ENCODE measurements around the gene EEF1E1. TPM values are rescaled to one million over a fixed set of nuclear protein-coding genes. Genes with fewer than 3 reads are reported as not detected.
A peak's percentile ranks its signal among the peaks of the same experiment; 100 is the strongest.

The EEF1E1 gene
- total and polyA plus RNA-seq, 9 of the 15 experiments (the other 6 are each of a cell fraction or from before 2014, with no cell fraction given) = 135 to 1,355 (median 327) TPM

- Histone ChIP-seq H3K4me2 (ENCODE audit: insufficient read depth, low read length) (no peak overlapping the region), H3K4me3 (no peak overlapping the region), H3K27ac (ENCODE audit: extremely low read depth, low read depth, low read length) (no peak overlapping the region), H3K27me3 (ENCODE audit: control insufficient read depth in 2 of 2, insufficient read depth in 2 of 2, low read length in 2 of 2) (no peaks in the 10 kb centered on the region), H3K4me1 (replicated peaks in 1 of 2; ENCODE audit: control insufficient read depth in 2 of 2, insufficient read depth in 2 of 2, low read length in 2 of 2) (peaks cover 0 to 21% of the 10 kb centered on the region in 2 experiments; a peak in 4 of 5 replicates), H3K9ac (ENCODE audit: insufficient read depth in 1 of 2, low read depth in 2 of 2, low read length in 2 of 2) (no peak overlapping the region), H3K36me3 (ENCODE audit: control insufficient read depth, insufficient read depth, low read length) (peaks cover 92% of the 10 kb centered on the region), H3K79me2 (ENCODE audit: control insufficient read depth, insufficient read depth, low read length) (peaks cover 79% of the 10 kb centered on the region), H4K20me1 (replicated peaks; ENCODE audit: control insufficient read depth, insufficient read depth, low read length) (no peaks in the 10 kb centered on the region; the same call in 1 of the 2 replicates), H2AFZ (ENCODE audit: low read depth, low read length) (no peak overlapping the region), H3K9me3 (replicated peaks; ENCODE audit: control insufficient read depth, insufficient read depth, low read depth, low read length) (no peaks in the 10 kb centered on the region), H3K9me1 (ENCODE audit: control insufficient read depth, insufficient read depth, low read length) (no peaks in the 10 kb centered on the region)
- ChIA-PET CTCF (ENCODE audit: low intra/inter-chr PET ratio) (no interaction called here), POLR2A (interaction anchor here (1.2 to 2.8 kb wide), 3 partner anchors 8 to 23 kb away, joined by 3 to 11 read pairs (median 10); partner anchors contain the start of genes BLOC1S5 and EEF1E1)
- DNase-seq (ENCODE audit: extremely low read depth in 1 of 4, low spot score in 3 of 4) (no peak), FAIRE-seq (no peak), ATAC-seq (no peak; the same call in 1 of the 3 replicates)
- TF ChIP-seq TEAD1 (CRISPR knock-in tag; IDR thresholded peaks at IDR 0.05) = no peak
- TF ChIP-seq GABPA (tag; conservative IDR thresholded peaks at IDR 0.05; ENCODE audit: low read depth) = no peak
- no peak for TF ChIP-seq NR3C1 (CRISPR knock-in tag; IDR thresholded peaks at IDR 0.05)
- TF ChIP-seq RCOR1 (IDR thresholded peaks at IDR 0.05; ENCODE audit: borderline replicate concordance in 1 of 2, low read depth in 2 of 2, low read length in 2 of 2) = no peak
- no peak for TF ChIP-seq PCBP1 (IDR thresholded peaks at IDR 0.05; ENCODE audit: low read depth, low read length, poor library complexity, severe bottlenecking)
- TF ChIP-seq TRIM25 (IDR thresholded peaks at IDR 0.05; ENCODE audit: borderline replicate concordance) = no peak
- TF ChIP-seq PPARD (CRISPR knock-in tag; IDR thresholded peaks at IDR 0.05) = no peak
- no peak for TF ChIP-seq ZNF740 (CRISPR knock-in tag; IDR thresholded peaks at IDR 0.05)
- no peak for TF ChIP-seq ZNF740 (tag; IDR thresholded peaks at IDR 0.05)
- no peak for TF ChIP-seq FOXK2 (conservative IDR thresholded peaks at IDR 0.05 in 1 of 2, IDR thresholded peaks at IDR 0.05 in 1 of 2; ENCODE audit: low read depth in 2 of 2)
- no peak for TF ChIP-seq MEIS2 (IDR thresholded peaks at IDR 0.05; ENCODE audit: partially characterized antibody)
- no peak for TF ChIP-seq ELK1 (CRISPR knock-in tag; IDR thresholded peaks at IDR 0.05)
- TF ChIP-seq SMAD2 (IDR thresholded peaks at IDR 0.05; ENCODE audit: low read depth, low read length) = no peak
- TF ChIP-seq SUPT5H (IDR thresholded peaks at IDR 0.05) = peak; percentile 33; the same call in 1 of the 2 replicates
- TF ChIP-seq POLR2B (IDR thresholded peaks at IDR 0.05; ENCODE audit: low read depth, partially characterized antibody) = peak; percentile 37
- no peak for TF ChIP-seq TEAD4 (IDR thresholded peaks at IDR 0.05; ENCODE audit: low read length)
- no peak for TF ChIP-seq TEAD4 (CRISPR knock-in tag; IDR thresholded peaks at IDR 0.05; ENCODE audit: borderline replicate concordance)
- intact Hi-C loops (cut with micrococcal nuclease) = no loop called here
- BruUV-seq (replicated peaks) = no TSS peak
- in situ Hi-C loops (cut with MboI) = no loop called here
- WGBS (ENCODE audit: insufficient coverage, low coverage, missing lambda C conversion rate) = 84% methylated on average over 8 of the region's 9 CpGs
Observed at GRCh38 chr6:8086755-8087306, 15.5 kb downstream of the EEF1E1 start.
